HT-29 (cell line): ENCODE measurements around the gene XRN1. TPM values are rescaled to one million over a fixed set of nuclear protein-coding genes. Genes with fewer than 3 reads are reported as not detected.

ENCODE experiments used
- DNase-seq: peaks from one replicate; pipeline ENCODE4 v3.0.0-alpha.2; 2015; ENCODE audit warnings: low spot score
- small RNA-seq: library from RNA; depleted of rRNA; stranded (forward); fragments of <200 nt; gene quantifications from one replicate; pipeline ENCODE3, GENCODE V24; 2014
- total RNA-seq: library from RNA; depleted of rRNA; stranded (reverse); fragments of >200 nt; shearing (Covaris generic); gene quantifications from 2 replicates; pipeline ENCODE4 v1.2.3, GENCODE V29; 2014; rRNA removed

The XRN1 gene
- total RNA-seq, 1 experiment from 2014 or later, result 8.1 TPM

DNA sequence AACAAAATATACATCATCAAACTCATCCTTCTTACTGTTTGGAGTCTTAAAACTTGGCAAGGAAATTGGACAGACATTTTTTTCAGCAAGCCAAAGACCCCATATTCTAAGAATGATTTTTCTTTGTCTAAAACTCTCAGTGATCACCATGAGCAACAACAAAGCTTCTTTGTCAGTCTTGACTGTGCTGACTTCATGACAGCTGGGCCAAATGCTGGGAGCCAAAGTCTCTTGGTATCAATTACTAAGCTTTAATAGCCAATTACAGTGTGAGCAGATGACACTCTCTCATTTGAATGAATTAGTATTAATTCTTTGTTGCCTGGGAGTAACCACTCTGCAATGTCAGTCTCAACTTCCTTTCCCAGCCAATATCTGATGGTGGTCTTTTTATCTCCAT, 174.3 kb downstream of the XRN1 start:
- DNase-seq, result no peak

DNA sequence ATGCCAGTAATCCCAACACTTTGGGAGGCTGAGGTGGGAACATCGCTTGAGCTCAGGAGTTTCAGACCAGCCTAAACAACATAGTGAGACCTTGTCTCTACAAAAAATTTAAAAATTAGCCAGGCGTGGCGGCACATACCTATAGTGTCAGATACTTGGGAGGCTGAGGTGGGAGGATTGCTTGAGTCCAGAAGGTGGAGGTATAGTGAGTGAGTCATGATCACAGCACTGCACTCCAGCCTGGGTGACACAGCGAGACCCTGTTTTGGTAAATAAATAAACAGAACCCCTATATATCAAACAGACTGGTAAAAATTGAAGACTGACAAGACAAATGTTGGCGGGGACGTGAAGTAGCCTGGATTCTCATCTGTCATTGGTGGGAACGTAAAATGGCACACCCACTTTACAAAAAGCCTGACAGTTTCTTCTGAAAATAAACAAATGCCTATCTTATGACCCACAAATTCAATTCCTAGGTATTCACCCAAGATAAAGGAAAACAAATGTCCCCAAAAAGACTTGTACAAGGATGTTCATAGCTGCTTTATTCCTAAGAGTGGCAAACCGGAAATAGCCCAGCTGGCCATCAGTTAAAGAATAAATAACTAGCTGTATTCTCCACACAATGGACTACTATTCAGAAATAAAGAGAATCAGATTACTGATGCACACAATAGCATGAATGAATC, 175.5 kb downstream of the XRN1 start:
- no peak for DNase-seq

DNA sequence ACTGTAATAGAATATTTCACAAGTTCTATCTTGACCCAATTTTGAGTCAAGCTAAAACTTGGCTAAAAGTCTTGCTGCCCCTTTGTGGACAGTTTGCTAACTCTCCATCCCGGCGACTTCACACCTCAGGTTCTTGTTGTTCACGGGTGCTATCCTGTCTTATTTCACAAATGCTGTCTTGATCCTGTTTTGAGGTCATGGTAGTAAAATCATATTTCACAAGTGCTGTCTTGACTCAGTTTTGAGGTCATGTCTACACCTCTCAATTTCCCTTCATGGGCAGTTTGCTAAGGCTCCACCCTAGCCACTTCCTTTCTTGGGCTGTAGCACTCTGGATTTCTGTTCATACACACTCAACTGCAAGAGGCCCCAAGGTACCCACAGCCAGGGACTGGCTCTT, 177.4 kb downstream of the XRN1 start:
- DNase-seq, result no peak

DNA sequence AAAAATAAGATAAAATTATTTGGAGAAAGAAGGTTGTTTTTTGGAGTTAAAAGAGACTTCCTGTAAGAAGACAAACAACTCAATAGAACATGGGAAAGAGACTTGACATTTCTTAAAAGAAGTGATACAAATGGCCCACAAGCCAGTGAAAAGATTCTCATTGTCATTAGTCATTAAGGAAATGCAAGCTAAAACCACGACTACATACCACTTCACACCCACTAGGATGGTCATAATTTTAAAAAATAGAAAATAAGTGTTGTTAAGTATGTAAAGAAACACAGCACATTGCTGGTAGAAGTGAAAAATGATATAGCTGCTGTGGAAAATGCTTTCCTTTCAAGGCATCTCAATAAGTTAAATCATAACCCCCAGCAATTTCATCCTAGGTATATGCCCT, 178.1 kb downstream of the XRN1 start:
- DNase-seq, result no peak

DNA sequence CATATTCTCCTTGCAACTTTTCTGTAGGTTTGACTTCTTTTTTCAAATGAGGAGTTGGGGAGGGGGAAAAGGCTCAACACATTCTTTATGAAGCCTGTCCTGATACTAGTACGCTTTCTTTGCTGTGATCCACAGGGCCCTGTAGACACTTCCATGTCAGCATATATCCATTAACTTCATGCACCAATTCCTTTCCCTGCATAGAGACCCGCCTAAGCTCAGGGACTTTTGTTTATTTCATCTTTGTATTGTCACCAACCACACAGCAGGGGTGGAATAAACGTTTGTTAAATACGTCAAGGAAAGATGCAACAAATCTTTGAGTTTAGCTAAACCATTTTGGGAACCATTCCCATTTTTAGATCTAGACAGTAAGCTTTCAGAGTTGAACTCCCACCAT, 179.4 kb downstream of the XRN1 start:
- DNase-seq, result no peak

DNA sequence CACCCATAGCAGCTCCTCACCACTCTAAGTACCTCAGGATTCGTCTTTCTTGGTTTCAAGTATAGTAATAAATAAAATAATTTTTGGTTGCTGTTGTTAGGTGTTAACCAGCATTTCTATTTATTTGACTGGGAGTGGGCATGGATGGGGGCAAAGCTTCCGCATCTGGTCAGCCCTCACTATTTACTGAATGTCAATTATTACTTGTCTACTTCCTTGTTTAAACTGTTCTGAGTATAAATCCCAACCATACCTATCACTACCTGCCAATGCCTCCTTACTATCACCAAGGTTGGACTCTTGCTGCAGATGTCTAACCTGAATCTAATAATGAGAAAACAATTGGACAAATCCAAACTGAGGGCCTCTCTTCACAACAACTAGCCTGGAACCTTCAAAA, 180.6 kb downstream of the XRN1 start:
- DNase-seq, result no peak

DNA sequence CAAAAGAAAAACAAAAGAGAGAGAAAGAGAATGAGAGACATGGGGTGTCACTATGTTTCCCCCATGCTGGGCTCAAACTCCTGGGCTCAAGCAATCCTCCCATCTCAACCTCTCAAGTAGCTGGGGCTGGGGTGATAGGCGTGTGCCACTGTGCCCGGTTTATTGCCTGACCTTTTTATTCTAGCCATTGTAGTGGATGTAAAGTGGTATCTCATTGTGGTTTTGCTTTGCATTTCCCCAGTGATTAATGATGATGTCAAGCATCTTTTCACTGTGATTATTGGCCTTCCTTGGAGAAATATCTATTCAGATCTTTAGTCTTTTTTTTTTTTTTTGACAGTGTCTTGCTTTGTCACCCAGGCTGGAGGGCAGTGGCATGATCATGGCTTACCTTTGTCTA, 184.7 kb downstream of the XRN1 start:
- no peak for DNase-seq

DNA sequence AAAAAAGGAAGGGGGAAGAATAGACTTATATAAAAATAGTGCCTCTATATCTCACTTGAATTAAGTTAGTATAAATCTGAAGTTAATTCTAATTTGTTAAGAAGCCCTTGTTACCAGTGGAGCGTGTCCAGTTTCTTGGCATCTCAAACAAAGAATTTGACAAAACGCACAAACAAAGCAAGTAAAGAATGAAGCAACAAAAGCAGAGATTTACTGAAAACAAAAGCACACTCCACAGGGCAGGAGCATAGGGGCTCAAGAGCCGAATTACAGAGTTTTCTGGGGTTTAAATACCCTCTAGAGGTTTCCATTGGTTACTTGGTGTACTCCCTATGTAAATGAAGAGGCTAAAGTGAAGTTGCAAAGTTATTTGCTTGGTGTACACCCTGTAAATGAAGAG, 188.5 kb downstream of the XRN1 start:
- no peak for DNase-seq

DNA sequence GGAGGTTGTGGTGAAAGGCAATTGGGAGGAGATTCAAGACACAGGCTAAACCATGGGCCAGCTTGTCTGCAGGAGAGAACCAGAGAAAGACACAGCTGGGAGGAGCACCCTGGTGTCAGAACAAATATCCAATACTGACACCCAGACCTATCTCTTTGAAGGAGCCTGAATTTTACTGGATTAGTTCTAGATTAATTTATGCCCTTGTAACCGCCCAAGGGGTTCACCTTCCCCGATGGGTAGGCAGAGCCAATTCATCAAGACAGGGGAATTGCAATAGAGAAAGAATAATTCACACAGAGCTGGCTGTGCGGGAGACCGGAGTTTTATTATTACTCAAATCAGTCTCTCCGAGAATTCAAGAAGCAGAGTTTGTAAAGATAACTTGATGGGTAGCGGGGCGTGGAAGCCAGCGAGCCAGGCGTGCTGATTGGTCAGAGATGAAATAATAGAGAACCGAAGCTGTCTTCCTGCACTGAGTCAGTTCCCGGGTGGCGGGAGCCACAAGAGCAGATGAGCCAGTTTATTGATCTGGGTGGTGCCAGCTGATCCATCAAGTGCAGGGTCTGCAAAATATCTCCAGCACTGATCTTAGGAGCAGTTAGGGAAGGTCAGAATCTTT, 191.0 kb downstream of the XRN1 start:
- no peak for DNase-seq

Small RNAs within 50 kb of the gene (small RNA-seq; reads per million reads assigned to genes)
- gene RNU1-100P (not detected), gene RNU6-1294P (not detected)

Other genes starting within 250 kb of the XRN1 start
- gene GK5, start 222.5 kb downstream of the XRN1 start, total RNA-seq, result 7.4 and 11.4 TPM in 2 replicates
- 12.9 and 15.4 TPM in 2 replicates for gene ATR, start 130.7 kb upstream of the XRN1 start, total RNA-seq
- gene PLS1, start 148.4 kb upstream of the XRN1 start, total RNA-seq, result 38.5 and 40.3 TPM in 2 replicates